WTC11 (cell line): Measurements from ENCODE around the gene NMB.

Experiments
- CREB1 ChIP-seq: sonication (generic); formaldehyde crosslinking; IDR thresholded peaks from 2 replicates; pipeline ENCODE4 v1.8.0; 2023; ENCODE audit warnings: mild to moderate bottlenecking, missing genetic modification reagents
- CTCF ChIP-seq: fragments of 200-600 bp; IDR thresholded peaks from 2 replicates; pipeline ENCODE4 v1.8.0; 2022; ENCODE audit warnings: antibody characterized with exemption
- NFE2L1 ChIP-seq: sonication (generic); formaldehyde crosslinking; IDR thresholded peaks from 2 replicates; pipeline ENCODE4 v1.8.1; 2023; ENCODE audit warnings: missing genetic modification reagents
- NR3C1 ChIP-seq: sonication (generic); formaldehyde crosslinking; conservative IDR thresholded peaks from 2 replicates; pipeline ENCODE4 v1.8.1; 2023; ENCODE audit warnings: low read depth, mild to moderate bottlenecking, missing genetic modification reagents
- PRDM15 ChIP-seq: sonication (generic); formaldehyde crosslinking; IDR thresholded peaks from 2 replicates; pipeline ENCODE4 v1.8.0; 2022; ENCODE audit warnings: missing genetic modification reagents
- RORB ChIP-seq: fragments of 250-450 bp; sonication (Bioruptor Pico); IDR thresholded peaks from 2 replicates; pipeline ENCODE4 v1.9.0; 2021; ENCODE audit warnings: mild to moderate bottlenecking
- SP1 ChIP-seq: sonication (generic); formaldehyde crosslinking; conservative IDR thresholded peaks from 2 replicates; pipeline ENCODE4 v1.8.1; 2022; ENCODE audit warnings: missing genetic modification reagents
- TP53 ChIP-seq: sonication (generic); formaldehyde crosslinking; IDR thresholded peaks from 2 replicates; pipeline ENCODE4 v1.8.1; 2023; ENCODE audit warnings: mild to moderate bottlenecking, missing genetic modification reagents
- USF1 ChIP-seq: sonication (generic); formaldehyde crosslinking; IDR thresholded peaks from 2 replicates; pipeline ENCODE4 v1.8.0; 2022; ENCODE audit warnings: mild to moderate bottlenecking, missing genetic modification reagents
- ZNF423 ChIP-seq: fragments of 250-450 bp; sonication (Bioruptor Pico); IDR thresholded peaks from 2 replicates; pipeline ENCODE4 v2.1.2; 2022; ENCODE audit warnings: mild to moderate bottlenecking, moderate library complexity
- TF ChIP-seq, protein P1 (sequence below): sonication (generic); formaldehyde crosslinking; IDR thresholded peaks from 2 replicates; pipeline ENCODE4 v1.8.1; 2023; ENCODE audit warnings: mild to moderate bottlenecking, missing genetic modification reagents, moderate library complexity

DNA sequence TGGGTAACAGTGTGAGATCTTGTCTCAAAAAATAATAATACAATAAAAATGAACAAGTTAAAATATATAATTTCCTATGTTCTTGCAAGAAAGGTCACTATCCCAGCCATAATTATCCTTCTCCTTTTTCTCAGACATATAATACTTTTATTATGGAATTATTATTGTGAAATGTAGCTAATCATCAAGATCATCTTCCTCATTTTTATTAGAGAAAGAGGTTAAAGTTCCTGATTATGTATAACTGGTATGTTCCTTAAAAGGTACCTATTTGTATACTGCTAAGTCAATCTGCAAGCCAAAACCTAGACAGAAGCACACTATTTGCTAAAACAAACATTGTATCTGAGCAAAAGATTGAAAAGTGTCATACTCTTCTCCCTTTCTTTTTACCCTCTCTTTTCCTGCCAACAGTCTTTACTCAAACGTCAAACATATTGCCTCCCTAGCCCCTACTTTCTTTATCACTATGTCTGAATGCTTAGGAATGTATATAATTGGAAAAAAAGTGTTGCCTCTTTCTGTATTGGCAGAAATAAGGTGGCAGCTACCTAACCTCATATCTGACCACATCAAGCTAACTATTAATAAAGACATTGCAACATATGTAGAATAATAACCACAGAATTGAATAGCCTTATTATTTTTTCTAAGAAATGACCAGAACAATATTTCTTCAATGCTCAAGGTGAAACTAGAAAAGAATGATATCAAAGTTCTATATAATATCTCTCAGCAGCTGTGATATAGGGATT is 39.4 kb upstream of the NMB start:
- TF ChIP-seq USF1 (no peak), CTCF (no peak), ZNF423 (CRISPR knock-in tag) (no peak), PRDM15 (CRISPR knock-in tag) (no peak), TP53 (CRISPR knock-in tag) (no peak), NFE2L1 (CRISPR knock-in tag) (no peak), SP1 (CRISPR knock-in tag) (no peak), NR3C1 (no peak), CREB1 (CRISPR knock-in tag) (no peak), RORB (CRISPR knock-in tag) (no peak)
- TF ChIP-seq, protein P1, sequence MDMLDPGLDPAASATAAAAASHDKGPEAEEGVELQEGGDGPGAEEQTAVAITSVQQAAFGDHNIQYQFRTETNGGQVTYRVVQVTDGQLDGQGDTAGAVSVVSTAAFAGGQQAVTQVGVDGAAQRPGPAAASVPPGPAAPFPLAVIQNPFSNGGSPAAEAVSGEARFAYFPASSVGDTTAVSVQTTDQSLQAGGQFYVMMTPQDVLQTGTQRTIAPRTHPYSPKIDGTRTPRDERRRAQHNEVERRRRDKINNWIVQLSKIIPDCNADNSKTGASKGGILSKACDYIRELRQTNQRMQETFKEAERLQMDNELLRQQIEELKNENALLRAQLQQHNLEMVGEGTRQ (CRISPR knock-in tag) = no peak
